ENCODE measurements around the gene NLGN4Y.

DNA sequence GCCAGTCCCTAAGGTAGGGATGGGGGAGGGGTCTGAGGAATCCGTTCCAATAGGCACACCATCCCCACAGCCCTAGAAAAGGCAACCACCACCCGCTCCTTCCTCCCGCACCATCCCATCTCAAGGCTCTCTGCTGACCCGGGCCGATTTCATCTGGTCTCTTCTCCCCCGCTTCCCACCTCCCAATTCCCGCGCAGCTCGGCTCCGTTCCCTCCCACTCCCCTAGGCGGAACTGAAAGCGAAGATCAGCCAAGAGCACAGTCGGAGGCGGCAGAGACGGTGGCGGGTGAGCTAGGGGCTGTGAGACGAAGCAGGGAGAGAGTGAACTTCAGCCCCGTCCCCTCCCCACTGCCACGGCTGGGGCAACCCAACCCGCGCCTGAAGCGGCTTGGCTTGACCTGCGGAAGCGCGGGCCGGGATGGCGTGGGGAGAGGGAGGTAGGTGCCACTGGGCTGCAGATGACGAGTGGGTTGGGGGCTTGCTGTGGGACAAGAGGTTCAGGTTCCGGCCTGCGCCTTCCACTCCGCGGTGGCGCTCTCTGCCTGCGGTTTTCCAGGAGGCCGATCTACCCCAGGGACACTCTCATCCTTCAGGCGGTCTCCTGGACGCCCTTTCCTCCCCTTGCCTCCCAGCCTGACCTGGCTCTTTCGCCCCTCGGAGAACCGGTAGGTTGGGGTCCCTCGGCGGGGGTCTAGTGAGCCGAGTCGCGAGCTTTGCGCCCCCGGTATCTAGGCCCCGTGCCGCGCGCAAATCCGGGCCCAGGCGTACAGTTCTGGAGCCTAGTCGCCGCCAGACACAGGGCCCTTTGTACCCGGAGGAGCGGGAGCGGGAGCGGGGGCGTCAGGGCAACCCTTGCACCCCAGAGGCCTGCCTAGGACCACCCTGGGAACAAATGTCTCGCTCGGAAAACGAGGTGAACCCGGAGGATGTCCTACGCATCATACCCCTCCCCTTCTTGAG lies at the start of gene NLGN4Y:
- TF ChIP-seq, protein P1, sequence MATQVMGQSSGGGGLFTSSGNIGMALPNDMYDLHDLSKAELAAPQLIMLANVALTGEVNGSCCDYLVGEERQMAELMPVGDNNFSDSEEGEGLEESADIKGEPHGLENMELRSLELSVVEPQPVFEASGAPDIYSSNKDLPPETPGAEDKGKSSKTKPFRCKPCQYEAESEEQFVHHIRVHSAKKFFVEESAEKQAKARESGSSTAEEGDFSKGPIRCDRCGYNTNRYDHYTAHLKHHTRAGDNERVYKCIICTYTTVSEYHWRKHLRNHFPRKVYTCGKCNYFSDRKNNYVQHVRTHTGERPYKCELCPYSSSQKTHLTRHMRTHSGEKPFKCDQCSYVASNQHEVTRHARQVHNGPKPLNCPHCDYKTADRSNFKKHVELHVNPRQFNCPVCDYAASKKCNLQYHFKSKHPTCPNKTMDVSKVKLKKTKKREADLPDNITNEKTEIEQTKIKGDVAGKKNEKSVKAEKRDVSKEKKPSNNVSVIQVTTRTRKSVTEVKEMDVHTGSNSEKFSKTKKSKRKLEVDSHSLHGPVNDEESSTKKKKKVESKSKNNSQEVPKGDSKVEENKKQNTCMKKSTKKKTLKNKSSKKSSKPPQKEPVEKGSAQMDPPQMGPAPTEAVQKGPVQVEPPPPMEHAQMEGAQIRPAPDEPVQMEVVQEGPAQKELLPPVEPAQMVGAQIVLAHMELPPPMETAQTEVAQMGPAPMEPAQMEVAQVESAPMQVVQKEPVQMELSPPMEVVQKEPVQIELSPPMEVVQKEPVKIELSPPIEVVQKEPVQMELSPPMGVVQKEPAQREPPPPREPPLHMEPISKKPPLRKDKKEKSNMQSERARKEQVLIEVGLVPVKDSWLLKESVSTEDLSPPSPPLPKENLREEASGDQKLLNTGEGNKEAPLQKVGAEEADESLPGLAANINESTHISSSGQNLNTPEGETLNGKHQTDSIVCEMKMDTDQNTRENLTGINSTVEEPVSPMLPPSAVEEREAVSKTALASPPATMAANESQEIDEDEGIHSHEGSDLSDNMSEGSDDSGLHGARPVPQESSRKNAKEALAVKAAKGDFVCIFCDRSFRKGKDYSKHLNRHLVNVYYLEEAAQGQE (IDR thresholded peaks at IDR 0.05; ENCODE audit: insufficient read depth in 1 of 2, low read depth in 2 of 2, low read length in 2 of 2): no peak
- TF ChIP-seq POLR2AphosphoS5 (IDR thresholded peaks at IDR 0.05; ENCODE audit: low read depth, low read length) (no peak), SIN3A (IDR thresholded peaks at IDR 0.05; ENCODE audit: borderline replicate concordance, insufficient read depth, low read length) (no peak)

All from PFSK-1 (cell line).